ENCODE data around the gene TBC1D3B.

DNA sequence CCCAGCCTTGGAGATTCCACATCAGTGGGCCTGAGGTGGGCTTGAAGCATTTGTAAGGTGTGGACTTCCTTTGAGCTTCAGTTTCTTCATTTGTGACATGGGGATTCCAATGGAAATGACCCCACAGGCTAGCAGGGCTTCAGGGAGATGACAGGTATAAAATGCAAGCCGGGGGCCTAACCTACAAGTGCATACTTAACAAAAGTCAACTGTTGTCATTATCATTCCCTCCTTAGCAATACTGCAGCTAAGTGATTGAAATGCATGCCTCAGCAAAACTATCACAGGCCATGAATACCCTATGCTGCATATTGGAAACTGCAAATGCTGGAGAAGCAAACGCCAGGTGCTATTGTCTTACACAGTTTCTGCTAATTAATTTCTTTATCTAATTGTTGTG is 53.0 kb downstream of the TBC1D3B start:
- no peak for TF ChIP-seq TP53 (CRISPR knock-in tag; IDR thresholded peaks at IDR 0.05)
- TF ChIP-seq, protein P1, sequence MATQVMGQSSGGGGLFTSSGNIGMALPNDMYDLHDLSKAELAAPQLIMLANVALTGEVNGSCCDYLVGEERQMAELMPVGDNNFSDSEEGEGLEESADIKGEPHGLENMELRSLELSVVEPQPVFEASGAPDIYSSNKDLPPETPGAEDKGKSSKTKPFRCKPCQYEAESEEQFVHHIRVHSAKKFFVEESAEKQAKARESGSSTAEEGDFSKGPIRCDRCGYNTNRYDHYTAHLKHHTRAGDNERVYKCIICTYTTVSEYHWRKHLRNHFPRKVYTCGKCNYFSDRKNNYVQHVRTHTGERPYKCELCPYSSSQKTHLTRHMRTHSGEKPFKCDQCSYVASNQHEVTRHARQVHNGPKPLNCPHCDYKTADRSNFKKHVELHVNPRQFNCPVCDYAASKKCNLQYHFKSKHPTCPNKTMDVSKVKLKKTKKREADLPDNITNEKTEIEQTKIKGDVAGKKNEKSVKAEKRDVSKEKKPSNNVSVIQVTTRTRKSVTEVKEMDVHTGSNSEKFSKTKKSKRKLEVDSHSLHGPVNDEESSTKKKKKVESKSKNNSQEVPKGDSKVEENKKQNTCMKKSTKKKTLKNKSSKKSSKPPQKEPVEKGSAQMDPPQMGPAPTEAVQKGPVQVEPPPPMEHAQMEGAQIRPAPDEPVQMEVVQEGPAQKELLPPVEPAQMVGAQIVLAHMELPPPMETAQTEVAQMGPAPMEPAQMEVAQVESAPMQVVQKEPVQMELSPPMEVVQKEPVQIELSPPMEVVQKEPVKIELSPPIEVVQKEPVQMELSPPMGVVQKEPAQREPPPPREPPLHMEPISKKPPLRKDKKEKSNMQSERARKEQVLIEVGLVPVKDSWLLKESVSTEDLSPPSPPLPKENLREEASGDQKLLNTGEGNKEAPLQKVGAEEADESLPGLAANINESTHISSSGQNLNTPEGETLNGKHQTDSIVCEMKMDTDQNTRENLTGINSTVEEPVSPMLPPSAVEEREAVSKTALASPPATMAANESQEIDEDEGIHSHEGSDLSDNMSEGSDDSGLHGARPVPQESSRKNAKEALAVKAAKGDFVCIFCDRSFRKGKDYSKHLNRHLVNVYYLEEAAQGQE (IDR thresholded peaks at IDR 0.05), result no peak
- TF ChIP-seq, protein P2, sequence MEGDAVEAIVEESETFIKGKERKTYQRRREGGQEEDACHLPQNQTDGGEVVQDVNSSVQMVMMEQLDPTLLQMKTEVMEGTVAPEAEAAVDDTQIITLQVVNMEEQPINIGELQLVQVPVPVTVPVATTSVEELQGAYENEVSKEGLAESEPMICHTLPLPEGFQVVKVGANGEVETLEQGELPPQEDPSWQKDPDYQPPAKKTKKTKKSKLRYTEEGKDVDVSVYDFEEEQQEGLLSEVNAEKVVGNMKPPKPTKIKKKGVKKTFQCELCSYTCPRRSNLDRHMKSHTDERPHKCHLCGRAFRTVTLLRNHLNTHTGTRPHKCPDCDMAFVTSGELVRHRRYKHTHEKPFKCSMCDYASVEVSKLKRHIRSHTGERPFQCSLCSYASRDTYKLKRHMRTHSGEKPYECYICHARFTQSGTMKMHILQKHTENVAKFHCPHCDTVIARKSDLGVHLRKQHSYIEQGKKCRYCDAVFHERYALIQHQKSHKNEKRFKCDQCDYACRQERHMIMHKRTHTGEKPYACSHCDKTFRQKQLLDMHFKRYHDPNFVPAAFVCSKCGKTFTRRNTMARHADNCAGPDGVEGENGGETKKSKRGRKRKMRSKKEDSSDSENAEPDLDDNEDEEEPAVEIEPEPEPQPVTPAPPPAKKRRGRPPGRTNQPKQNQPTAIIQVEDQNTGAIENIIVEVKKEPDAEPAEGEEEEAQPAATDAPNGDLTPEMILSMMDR (IDR thresholded peaks at IDR 0.05), result no peak
- no peak for TF ChIP-seq JUNB (IDR thresholded peaks at IDR 0.05)
- TF ChIP-seq POLR2A (IDR thresholded peaks at IDR 0.05; ENCODE audit: low read length), result no peak
- no peak for TF ChIP-seq ZNF302 (CRISPR knock-in tag; IDR thresholded peaks at IDR 0.05)
- no peak for TF ChIP-seq EP300 (IDR thresholded peaks at IDR 0.05)
- no peak for TF ChIP-seq EHMT2 (IDR thresholded peaks at IDR 0.05; ENCODE audit: low read depth)
- TF ChIP-seq POLR2AphosphoS2 (conservative IDR thresholded peaks at IDR 0.05; ENCODE audit: low read length), result no peak
- no peak for TF ChIP-seq KDM1A (IDR thresholded peaks at IDR 0.05; ENCODE audit: low read depth)
- TF ChIP-seq RCOR1 (IDR thresholded peaks at IDR 0.05; ENCODE audit: low read depth, low read length), result no peak

All from A549 (cell line).